GM18517 (cell line): ENCODE data around the gene NFATC4.

ENCODE experiments used
- ATAC-seq: cut with Tn5 transposase; IDR thresholded peaks from one replicate; pipeline ENCODE4 v1.9.1; 2021; ENCODE audit warnings: mild to moderate bottlenecking, moderate library complexity; ENCODE audit not compliant: unreplicated experiment

NFATC4 gene

DNA sequence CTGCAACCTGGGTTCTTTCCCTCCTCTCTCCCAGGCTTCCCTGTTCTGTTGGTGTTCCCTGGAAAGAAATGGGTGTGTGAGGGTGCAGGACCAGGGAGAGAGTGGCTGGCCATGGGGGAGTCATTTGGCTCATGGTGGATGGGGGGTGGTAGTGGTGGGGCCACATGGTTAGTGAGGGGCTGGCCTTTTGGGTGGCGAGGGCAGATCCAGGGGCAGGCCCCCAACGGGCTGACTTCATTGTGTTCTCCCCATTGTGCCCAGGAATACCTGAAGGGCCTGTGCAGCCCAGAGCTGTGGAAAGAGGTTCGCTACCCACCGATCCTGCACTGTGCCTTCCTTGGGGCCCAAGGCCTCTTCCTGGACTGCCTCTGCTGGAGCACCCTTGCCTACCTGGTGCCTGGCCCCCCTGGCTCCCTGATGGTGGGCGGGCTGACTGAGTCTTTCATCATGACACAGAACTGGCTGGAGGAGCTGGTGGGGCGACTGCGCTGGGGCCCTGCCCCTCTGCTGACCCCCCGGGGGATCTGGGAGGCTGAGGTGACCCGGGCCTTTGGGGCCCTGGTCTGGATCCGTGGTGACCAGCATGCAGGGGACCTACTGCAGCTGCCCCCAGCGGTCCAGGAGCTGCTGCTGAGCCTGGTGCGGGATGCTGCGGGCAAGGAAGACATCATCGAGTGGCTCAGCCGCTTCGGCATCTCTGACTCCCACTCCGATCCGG, 39.8 kb downstream of the NFATC4 start:
- ATAC-seq = no peak

DNA sequence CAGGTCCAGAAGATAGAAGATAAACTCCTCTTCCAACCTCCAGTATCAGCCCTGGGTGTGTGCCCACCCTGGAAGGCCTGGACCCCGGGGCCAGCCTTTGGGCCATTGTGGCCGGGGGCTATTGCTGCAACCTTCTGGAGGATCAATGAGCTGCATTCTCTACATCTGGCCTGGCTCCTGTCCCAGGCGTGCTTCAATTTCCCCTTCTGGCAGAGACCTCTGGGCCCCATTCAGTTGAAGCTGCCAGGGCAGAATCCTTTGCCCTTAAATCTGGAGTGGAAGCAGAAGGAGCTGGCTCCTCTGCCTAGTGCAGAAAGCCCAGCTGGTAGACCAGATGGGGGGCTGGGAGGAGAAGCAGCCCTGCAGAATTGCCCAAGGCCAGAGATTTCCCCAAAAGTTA, 40.8 kb downstream of the NFATC4 start:
- ATAC-seq = no peak

GRCh38 chr14:24409192-24409591, 41.2 kb downstream of the NFATC4 start:
- ATAC-seq = no peak

DNA sequence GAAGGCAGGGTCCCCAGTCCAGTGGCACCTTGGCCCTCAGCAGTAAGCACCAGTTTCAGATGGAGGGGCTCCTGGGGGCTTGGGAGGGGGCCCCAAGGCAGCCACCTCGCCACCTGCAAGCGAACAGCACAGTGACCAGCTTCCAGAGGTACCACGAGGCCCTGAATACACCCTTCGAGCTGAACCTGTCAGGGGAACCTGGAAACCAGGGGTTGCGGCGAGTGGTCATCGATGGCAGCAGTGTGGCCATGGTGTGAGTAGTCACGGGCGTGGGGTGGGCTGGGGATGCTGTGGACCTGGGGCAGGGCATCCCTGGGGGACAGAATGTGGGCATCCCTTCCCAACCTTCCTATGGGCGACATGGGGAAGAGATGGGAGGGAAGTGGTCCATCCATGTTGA, 42.0 kb downstream of the NFATC4 start:
- no peak for ATAC-seq

DNA sequence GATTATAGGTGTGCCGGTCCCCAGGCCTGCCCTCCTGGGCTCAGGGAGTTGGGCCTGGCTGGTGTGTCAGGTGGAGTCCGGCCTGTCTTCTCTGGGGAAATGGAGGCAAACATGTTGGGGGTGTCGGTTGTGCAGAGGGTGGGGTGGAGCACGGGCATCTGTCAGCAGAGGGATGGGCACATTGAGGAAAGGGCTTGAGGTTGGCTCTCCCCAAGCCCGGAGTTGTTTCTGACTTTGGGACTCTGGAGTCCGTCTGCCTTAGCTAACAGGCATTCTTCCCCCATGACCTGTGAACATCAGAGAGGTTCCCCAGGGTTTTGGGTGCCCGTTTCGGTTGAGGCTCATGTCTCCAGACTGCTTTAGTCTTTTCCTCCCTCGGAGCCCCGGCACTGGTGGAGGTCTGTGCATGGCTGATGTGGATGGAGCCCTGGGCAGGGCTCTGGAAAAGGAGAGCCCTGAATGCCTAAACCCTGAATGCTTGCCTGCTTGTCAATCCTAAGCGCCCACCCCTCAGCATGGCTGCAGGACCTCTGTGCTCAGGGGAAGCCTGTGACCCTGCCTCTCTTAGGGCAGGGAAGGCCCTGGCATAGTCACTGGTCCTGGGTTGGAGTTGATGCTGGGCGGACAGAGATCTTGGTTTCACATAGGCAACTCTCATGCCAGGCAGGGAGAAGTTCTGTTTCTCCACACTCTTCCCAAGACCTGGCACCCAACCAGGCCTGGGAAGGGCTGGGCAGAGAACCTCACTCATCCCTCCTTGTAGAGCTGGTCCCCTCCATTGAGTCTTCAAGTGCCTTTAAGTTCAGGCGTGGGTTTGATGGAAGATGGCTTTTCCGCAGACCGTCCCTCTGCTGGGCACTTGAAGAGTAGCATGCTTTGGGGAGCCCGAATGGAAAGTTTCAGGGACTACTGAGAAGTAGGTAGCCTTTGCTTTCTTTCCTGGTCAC, 43.7 kb downstream of the NFATC4 start:
- ATAC-seq = no peak

DNA sequence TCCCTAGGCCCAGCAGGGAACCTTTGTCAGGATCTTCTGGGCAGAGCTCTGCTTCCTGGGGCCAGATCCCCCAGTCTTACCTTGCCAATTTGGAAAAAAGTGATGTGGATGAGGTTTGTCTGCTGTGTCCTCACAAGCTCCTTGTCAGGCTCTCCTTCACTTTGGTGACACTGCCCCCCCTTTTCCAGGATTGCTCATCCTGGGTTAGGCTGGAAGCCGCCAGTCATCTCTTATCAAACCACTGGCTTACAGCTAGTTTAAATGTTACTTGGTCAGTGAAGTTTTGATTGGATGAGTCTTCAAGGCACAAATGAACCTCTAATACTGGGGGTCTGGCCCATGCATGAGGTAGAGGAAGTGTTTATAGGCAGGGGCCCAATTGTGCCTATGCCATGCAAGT, 46.1 kb downstream of the NFATC4 start:
- ATAC-seq = no peak

- ATAC-seq = no peak
Observed at GRCh38 chr14:24414732-24415420, 46.9 kb downstream of the NFATC4 start.

DNA sequence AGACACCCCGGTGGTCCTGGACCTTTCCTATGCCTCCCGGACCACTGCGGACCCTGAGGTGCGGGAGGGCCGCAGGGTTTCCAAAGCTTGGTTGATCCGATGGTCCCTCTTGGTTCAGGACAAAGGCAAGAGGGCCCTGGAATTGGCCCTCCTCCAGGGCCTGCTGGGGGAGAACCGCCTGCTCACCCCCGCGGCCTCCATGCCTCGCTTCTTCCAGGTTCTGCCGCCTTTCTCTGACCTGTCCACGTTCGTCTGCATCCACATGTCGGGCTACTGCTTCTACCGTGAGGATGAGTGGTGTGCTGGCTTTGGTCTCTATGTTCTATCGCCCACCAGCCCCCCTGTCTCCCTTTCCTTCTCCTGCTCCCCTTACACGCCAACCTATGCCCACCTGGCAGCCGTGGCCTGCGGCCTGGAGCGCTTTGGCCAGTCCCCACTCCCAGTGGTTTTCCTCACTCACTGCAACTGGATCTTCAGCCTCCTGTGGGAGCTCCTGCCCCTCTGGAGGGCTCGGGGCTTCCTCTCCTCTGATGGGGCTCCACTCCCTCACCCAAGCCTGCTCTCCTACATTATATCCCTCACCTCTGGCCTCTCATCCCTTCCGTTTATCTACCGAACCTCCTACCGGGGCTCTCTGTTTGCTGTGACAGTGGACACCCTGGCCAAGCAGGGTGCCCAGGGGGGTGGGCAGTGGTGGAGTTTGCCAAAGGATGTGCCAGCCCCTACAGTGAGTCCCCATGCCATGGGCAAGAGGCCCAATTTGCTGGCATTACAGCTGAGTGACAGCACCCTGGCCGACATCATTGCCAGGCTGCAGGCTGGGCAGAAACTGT, 47.7 kb downstream of the NFATC4 start:
- ATAC-seq = no peak

- ATAC-seq = no peak
Observed at GRCh38 chr14:24416254-24416931, 48.4 kb downstream of the NFATC4 start.

DNA sequence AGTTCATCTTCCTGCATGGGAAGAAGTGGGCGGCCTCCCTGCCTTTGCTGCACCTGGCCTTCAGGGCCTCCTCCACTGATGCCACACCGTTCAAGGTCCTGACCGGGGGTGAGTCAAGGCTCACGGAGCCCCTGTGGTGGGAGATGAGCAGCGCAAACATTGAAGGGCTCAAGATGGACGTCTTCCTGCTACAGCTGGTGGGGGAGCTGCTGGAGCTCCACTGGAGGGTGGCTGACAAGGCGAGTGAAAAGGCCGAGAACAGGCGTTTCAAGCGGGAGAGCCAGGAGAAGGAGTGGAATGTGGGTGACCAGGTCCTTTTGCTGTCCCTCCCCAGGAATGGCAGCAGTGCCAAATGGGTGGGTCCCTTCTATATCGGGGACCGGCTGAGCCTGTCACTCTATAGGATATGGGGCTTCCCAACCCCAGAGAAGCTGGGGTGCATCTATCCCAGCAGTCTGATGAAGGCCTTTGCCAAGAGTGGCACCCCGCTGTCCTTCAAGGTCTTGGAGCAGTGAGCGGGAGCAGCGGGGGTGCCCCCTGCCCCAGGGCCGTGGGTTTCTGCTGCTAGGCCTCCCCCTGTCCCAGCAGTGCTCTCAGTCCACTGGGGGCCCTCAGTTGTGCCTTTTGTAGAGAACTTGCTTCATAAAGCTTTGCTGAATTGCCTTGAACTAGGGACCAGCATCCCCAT, 49.1 kb downstream of the NFATC4 start:
- no peak for ATAC-seq

- ATAC-seq = no peak
Observed at GRCh38 chr14:24417832-24418491, 50.0 kb downstream of the NFATC4 start.

- ATAC-seq = no peak
Observed at GRCh38 chr14:24418492-24418873, 50.5 kb downstream of the NFATC4 start.

DNA sequence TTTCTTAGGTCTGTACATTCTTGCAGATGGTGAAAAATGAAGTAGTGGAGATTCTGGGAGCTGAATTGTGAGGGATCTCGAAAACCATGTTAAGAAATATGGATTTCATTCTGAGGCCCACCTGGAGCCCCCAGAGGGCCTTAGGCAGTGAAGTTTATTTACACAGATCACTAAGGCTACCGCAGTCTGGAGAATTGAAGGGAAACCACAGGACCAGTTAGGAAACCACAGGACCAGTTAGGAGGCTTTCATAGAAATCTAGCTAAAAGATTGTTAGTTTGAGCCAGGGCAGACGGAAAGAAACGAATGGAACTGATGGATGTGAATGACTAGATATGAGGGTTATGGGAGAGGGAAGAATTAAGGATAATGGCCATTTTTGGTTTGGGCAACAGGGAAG, 54.3 kb downstream of the NFATC4 start:
- ATAC-seq = no peak

- no peak for ATAC-seq
Observed at GRCh38 chr14:24422694-24423601, 55.0 kb downstream of the NFATC4 start.

- no peak for ATAC-seq
Observed at GRCh38 chr14:24425704-24426103, 57.7 kb downstream of the NFATC4 start.

DNA sequence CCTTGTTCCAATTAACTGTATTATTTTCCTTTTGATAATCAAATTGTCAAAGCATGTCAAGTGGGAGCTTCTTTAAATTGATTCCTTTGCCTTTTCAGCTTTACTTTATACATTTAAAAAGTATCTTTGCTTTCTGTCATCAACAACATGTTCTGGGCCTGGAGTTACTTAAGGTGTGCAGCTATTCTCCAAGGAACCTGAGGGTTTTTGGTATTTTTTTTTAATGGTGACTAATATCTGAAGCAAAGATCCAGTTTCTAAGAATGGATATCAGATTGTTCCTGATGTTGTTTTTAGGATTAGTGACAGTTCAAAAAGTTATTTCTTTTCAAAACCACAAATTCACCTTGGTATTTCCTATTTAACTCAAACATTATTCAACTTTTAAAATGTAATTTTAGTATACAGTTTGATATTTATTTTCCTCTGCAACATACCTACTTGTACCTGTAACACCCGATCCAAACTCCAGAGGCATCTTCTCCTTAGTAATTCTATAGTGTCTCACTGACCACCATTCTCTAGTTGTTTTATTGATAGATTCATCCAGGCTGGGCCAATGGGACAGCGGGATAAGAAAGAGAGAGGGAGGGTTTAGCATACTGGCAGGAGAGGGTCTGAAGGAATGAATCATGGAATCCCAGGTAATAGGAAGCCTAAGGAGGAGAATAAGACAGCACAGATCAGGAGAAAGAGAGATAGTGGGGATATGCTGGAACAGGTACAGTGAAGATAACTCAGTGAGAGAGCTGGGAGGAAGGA, 58.3 kb downstream of the NFATC4 start:
- no peak for ATAC-seq

GRCh38 chr14:24426912-24427536, 59.0 kb downstream of the NFATC4 start:
- no peak for ATAC-seq
